DND-41 (cell line): ENCODE data around the gene CBX1.

Experiments used
- ATAC-seq: fragments of 200-7000 bp; cut with Tn5 transposase; 3 replicates; pipeline ENCODE4 v1.9.1; 2021; ENCODE audit warnings: low read depth; ENCODE audit not compliant: insufficient read depth
- DNase-seq: peaks from one replicate; pipeline ENCODE4 v3.0.0-alpha.2; 2020
- H2AFZ ChIP-seq: 2 replicates; pipeline ENCODE4 v1.6.0; 2012; ENCODE audit warnings: low read depth, low read length
- H3K27ac ChIP-seq: 2 replicates; pipeline ENCODE4 v1.5.1; 2012; ENCODE audit warnings: low read length, inconsistent platforms
- H3K27me3 ChIP-seq: fragments of 200-600 bp; sonication (generic); 2 replicates; pipeline ENCODE4 v1.6.0; 2012; ENCODE audit warnings: low read length, mild to moderate bottlenecking, inconsistent platforms; ENCODE audit not compliant: insufficient read depth, poor library complexity
- H3K36me3 ChIP-seq: 2 replicates; pipeline ENCODE4 v1.5.1; 2012; ENCODE audit warnings: low read length, inconsistent platforms; ENCODE audit not compliant: insufficient read depth
- H3K4me1 ChIP-seq: 2 replicates; pipeline ENCODE4 v1.5.1; 2012; ENCODE audit warnings: mild to moderate bottlenecking, low read length; ENCODE audit not compliant: insufficient read depth
- H3K4me2 ChIP-seq: 2 replicates; pipeline ENCODE4 v1.6.0; 2012; ENCODE audit warnings: mild to moderate bottlenecking, moderate library complexity, low read length, inconsistent platforms; ENCODE audit not compliant: insufficient read depth
- H3K4me3 ChIP-seq, 2 experiments: fragments of 200-600 bp in 1 of 2; shearing (Covaris generic) in 1 of 2; 2 replicates each; pipeline ENCODE4 v1.5.1; 2012 to 2016; ENCODE audit warnings: inconsistent platforms in 2 of 2, low read length in 2 of 2, mild to moderate bottlenecking in 2 of 2, low read depth in 1 of 2, moderate library complexity in 1 of 2
- H3K79me2 ChIP-seq: 2 replicates; pipeline ENCODE4 v1.6.0; 2012; ENCODE audit warnings: low read length, inconsistent platforms; ENCODE audit not compliant: insufficient read depth
- H3K9ac ChIP-seq: 2 replicates; pipeline ENCODE4 v1.6.0; 2012; ENCODE audit warnings: low read depth, mild to moderate bottlenecking, inconsistent platforms, low read length, moderate library complexity
- H3K9me3 ChIP-seq: 2 replicates; pipeline ENCODE4 v1.5.1; 2012; ENCODE audit warnings: low read length, moderate library complexity, mild to moderate bottlenecking, inconsistent platforms; ENCODE audit not compliant: insufficient read depth, severe bottlenecking
- H4K20me1 ChIP-seq: 2 replicates; pipeline ENCODE4 v1.6.0; 2012; ENCODE audit warnings: low read length; ENCODE audit not compliant: insufficient read depth
- CTCF ChIP-seq: IDR thresholded peaks from 2 replicates; pipeline ENCODE4 v1.5.1; 2012; ENCODE audit warnings: borderline replicate concordance, low read length, moderate library complexity, mild to moderate bottlenecking; ENCODE audit not compliant: poor library complexity, severe bottlenecking; ENCODE audit errors: extremely low read depth
- EZH2 ChIP-seq: IDR thresholded peaks from 3 replicates; pipeline ENCODE4 v1.6.1; 2012; ENCODE audit warnings: borderline replicate concordance, low read depth, mild to moderate bottlenecking, moderate library complexity, low read length, inconsistent platforms; ENCODE audit not compliant: severe bottlenecking

CBX1 gene

DNA sequence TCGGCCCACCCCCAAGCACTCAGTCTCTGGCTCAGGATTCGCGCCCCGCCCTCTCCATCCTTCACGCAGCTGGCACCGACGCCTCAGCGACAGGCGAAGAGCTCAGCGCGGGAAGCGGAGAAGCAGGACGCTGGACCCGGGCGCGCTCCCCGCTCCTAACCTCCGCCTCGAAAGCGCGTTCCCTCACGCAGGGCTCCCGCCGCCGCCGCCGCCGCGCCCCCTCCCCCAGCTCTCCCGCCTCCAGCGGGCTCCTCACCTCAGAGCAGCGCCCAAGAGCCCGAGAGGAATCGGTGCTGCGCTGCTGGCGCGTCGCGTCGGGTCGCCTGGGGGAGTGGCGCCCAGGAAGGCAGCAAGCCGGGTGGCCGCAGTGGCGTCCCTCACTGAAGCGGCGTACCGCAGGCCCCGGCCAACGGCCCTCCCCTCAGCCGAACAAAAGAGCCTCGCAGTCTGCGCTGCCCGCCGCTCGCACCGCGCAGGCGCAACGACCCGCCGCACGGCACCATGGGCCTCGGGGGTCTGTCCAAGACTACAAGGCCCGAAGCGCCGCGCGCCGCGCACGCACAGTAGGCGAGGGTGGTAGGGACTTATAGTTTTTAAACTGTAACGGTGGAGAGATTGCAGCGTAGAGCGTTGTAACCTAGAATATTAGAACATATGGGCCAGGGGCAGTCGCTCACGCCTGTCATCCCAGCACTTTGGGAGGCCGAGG is at the start of gene CBX1:
Gene CBX1 (minus strand): TSS at position 467 of the 709 bp plus-strand sequence. CDS start 24,474 bp downstream, outside the sequence.
- Histone ChIP-seq H3K9me3 (no peaks in the 10 kb centered on the region), H3K79me2 (peaks cover 55% of the 10 kb centered on the region), H3K36me3 (peaks cover 7% of the 10 kb centered on the region; the same call in 1 of the 2 replicates), H4K20me1 (peaks cover 35% of the 10 kb centered on the region; the same call in 1 of the 2 replicates), H3K4me3 (peak within 1 kb of the TSS; percentile 88 to 93), H3K9ac (peak within 1 kb of the TSS; percentile 95), H3K4me2 (peak within 1 kb of the TSS; percentile 98), H3K27me3 (no peaks in the 10 kb centered on the region), H2AFZ (peak within 1 kb of the TSS; percentile 92), H3K4me1 (peaks cover 28% of the 10 kb centered on the region), H3K27ac (peak within 1 kb of the TSS; percentile 87)
- ATAC-seq, result peak; percentile 96
- TF ChIP-seq CTCF (no peak), EZH2 (no peak)
- DNase-seq, result peak; percentile 95

GRCh38 chr17:48150597-48151001 is 49.3 kb upstream of the CBX1 start:
- no peak overlapping the region for H2AFZ ChIP-seq
- H3K4me2 ChIP-seq, result no peak overlapping the region
- H3K9ac ChIP-seq, result no peak overlapping the region
- no peak overlapping the region for H3K27ac ChIP-seq
- H3K27me3 ChIP-seq, result peaks cover 66% of the 10 kb centered on the region
- ATAC-seq (no peak), DNase-seq (no peak)
- no peaks in the 10 kb centered on the region for H3K4me1 ChIP-seq
- no peaks in the 10 kb centered on the region for H3K79me2 ChIP-seq
- no peak for TF ChIP-seq EZH2
- TF ChIP-seq CTCF, result no peak
- no peak overlapping the region for H3K4me3 ChIP-seq
- H4K20me1 ChIP-seq, result 0 out of 2 replicates have a peak, but pooled peaks cover 3% of the 10 kb centered on the region
- H3K9me3 ChIP-seq, result no peaks in the 10 kb centered on the region
- H3K36me3 ChIP-seq, result no peaks in the 10 kb centered on the region

DNA sequence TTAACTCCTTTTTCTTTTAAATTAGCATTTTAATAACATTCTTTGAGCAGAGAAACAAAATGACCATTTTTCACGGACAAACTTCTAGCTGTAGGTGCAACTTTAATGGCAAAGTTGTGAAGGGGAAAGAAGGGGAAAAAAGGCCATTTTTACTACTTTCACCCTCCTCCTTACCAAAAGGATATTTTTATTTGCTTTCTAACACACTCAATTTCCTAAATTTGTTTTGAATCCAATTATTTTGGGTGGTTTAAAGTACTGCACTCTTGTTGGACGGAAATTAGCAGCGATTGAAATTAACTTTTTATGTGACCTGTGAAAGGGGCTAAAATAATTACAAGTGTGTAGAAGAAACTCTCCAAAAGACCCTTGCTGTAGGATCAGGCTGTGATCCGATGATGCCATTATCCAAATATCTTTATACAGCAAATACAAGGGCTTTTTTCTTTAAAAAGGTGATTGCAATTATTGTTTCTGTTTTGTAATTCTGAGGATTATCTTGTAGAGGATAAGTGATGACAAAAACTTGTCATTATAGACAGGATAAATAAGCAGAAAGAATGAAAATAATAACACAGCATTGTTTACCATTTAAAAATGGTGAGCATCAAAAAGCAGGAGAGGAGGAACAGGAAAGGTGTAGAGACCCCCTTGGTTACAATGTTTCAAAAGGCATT is 48.6 kb upstream of the CBX1 start:
- no peaks in the 10 kb centered on the region for H3K79me2 ChIP-seq
- DNase-seq (no peak), ATAC-seq (no peak)
- peaks cover 69% of the 10 kb centered on the region for H3K27me3 ChIP-seq
- no peaks in the 10 kb centered on the region for H3K36me3 ChIP-seq
- no peak overlapping the region for H3K27ac ChIP-seq
- no peak overlapping the region for H3K9ac ChIP-seq
- no peak overlapping the region for H3K4me2 ChIP-seq
- 0 out of 2 replicates have a peak, but pooled peaks cover 3% of the 10 kb centered on the region for H4K20me1 ChIP-seq
- no peaks in the 10 kb centered on the region for H3K4me1 ChIP-seq
- no peaks in the 10 kb centered on the region for H3K9me3 ChIP-seq
- TF ChIP-seq EZH2, result no peak
- TF ChIP-seq CTCF, result no peak
- no peak overlapping the region for H3K4me3 ChIP-seq
- H2AFZ ChIP-seq, result no peak overlapping the region
